Transverse colon (tissue), 4 donors: ENCODE results near the gene MRPL53.

Experiments
- POLR2A ChIP-seq: fragments of 450-650 bp; IDR thresholded peaks from one replicate; pipeline ENCODE4 v1.6.1; 2016; ENCODE audit warnings: antibody characterized with exemption, mild to moderate bottlenecking, moderate library complexity
- POLR2AphosphoS5 ChIP-seq, 3 donors: sonication (generic); formaldehyde crosslinking; IDR thresholded peaks; one replicate each; pipeline ENCODE4 v1.6.1; 2016; ENCODE audit warnings: antibody characterized with exemption in 3 of 3
- TF ChIP-seq, protein P1 (sequence below), 5 experiments: fragments of 200-600 bp in 3 of 5; fragments of 450-650 bp in 2 of 5; sonication (generic) in 3 of 5; IDR thresholded peaks; 1 replicate in 2 of 5; 2 replicates in 3 of 5; pipeline ENCODE4 v1.5.1; 2016 to 2017; ENCODE audit warnings: antibody characterized with exemption in 5 of 5, inconsistent platforms in 3 of 5, mild to moderate bottlenecking in 2 of 5, moderate library complexity in 1 of 5

- TF ChIP-seq POLR2AphosphoS5 (IDR thresholded peaks at IDR 0.05) (no peak), POLR2A (no peak)
- TF ChIP-seq, protein P1, sequence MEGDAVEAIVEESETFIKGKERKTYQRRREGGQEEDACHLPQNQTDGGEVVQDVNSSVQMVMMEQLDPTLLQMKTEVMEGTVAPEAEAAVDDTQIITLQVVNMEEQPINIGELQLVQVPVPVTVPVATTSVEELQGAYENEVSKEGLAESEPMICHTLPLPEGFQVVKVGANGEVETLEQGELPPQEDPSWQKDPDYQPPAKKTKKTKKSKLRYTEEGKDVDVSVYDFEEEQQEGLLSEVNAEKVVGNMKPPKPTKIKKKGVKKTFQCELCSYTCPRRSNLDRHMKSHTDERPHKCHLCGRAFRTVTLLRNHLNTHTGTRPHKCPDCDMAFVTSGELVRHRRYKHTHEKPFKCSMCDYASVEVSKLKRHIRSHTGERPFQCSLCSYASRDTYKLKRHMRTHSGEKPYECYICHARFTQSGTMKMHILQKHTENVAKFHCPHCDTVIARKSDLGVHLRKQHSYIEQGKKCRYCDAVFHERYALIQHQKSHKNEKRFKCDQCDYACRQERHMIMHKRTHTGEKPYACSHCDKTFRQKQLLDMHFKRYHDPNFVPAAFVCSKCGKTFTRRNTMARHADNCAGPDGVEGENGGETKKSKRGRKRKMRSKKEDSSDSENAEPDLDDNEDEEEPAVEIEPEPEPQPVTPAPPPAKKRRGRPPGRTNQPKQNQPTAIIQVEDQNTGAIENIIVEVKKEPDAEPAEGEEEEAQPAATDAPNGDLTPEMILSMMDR (IDR thresholded peaks at IDR 0.05): no peak
Measured at GRCh38 chr2:74423231-74424095, 49.0 kb downstream of the MRPL53 start.
